HepG2 (cell line): ENCODE measurements around the gene SNN. TPM values are rescaled to one million over a fixed set of nuclear protein-coding genes. Genes with fewer than 3 reads are reported as not detected.

Source experiments
- ATAC-seq: fragments of 200-7000 bp; cut with Tn5 transposase; 3 replicates; pipeline ENCODE4 v1.9.1; 2020; ENCODE audit warnings: mild to moderate bottlenecking, moderate library complexity
- BruUV-seq: library from RNA; stranded (reverse); fragments of 400-500 nt; replicated peaks from 2 replicates; lab custom pipeline; 2021; lab: Mats Ljungman, UMichigan
- CTCF ChIA-PET: fragments of 300-600 bp; formaldehyde crosslinking; extraction: SDS; loops from one replicate; lab custom pipeline; 2021; ENCODE audit warnings: low total read pairs, inconsistent platforms, low intra/inter-chr PET ratio; lab: Yijun Ruan, JAX
- POLR2A ChIA-PET: fragments of 350-600 bp; sonication (Branson Sonifier 250); formaldehyde crosslinking; loops from one replicate; lab custom pipeline; 2020; ENCODE audit warnings: antibody characterized with exemption, inconsistent platforms; lab: Yijun Ruan, JAX
- DNase-seq: peaks from one replicate; pipeline ENCODE4 v3.0.0-alpha.2; 2015; ENCODE audit warnings: low spot score
- FAIRE-seq: peaks from 3 replicates; lab custom pipeline; 2011; peaks lifted over from hg19 to GRCh38; lab: Jason Lieb, UNC
- H2AFZ ChIP-seq: one replicate; pipeline ENCODE4 v1.6.1; 2011; ENCODE audit warnings: low read length, inconsistent platforms
- H3K27ac ChIP-seq: fragments of 300-600 bp; 3 replicates; pipeline ENCODE4 v1.8.0; 2011; ENCODE audit warnings: mixed run types, mild to moderate bottlenecking, mixed read lengths, low read length, inconsistent platforms; ENCODE audit not compliant: insufficient read depth; ENCODE audit errors: extremely low read length
- H3K27me3 ChIP-seq, 2 experiments: fragments of 200-600 bp in 1 of 2; 2 replicates in 1 of 2; 3 replicates in 1 of 2; pipeline versions ENCODE4 v1.6.0 to v1.8.0; 2011; ENCODE audit warnings: low read length in 2 of 2, mild to moderate bottlenecking in 2 of 2, moderate library complexity in 2 of 2, inconsistent platforms in 1 of 2; ENCODE audit not compliant: insufficient read depth in 2 of 2, control insufficient read depth in 1 of 2
- H3K36me3 ChIP-seq, 2 experiments: fragments of 200-600 bp in 1 of 2; replicated peaks in 1 of 2; 2 replicates in 1 of 2; 3 replicates in 1 of 2; pipeline versions ENCODE4 v1.5.1 to v1.8.0; 2011; ENCODE audit warnings: low read length in 2 of 2, inconsistent platforms in 1 of 2; ENCODE audit not compliant: insufficient read depth in 2 of 2, control insufficient read depth in 1 of 2
- H3K4me1 ChIP-seq: 2 replicates; pipeline ENCODE4 v1.5.1; 2012; ENCODE audit warnings: low read length, inconsistent platforms; ENCODE audit not compliant: insufficient read depth
- H3K4me2 ChIP-seq: 2 replicates; pipeline ENCODE4 v1.6.0; 2011; ENCODE audit warnings: low read depth, low read length, inconsistent platforms
- H3K4me3 ChIP-seq, 3 experiments: fragments of 200-600 bp in 1 of 3; sonication (generic), shearing (Covaris generic) in 1 of 3; replicated peaks in 1 of 3; 2 replicates each; pipeline ENCODE4 v1.5.1; 2011 to 2016; ENCODE audit warnings: low read length in 3 of 3, inconsistent platforms in 2 of 3, low read depth in 2 of 3, mild to moderate bottlenecking in 2 of 3, control low read depth in 1 of 3, mixed read lengths in 1 of 3; ENCODE audit not compliant: insufficient read depth in 1 of 3
- H3K79me2 ChIP-seq: one replicate; pipeline ENCODE4 v1.6.1; 2011; ENCODE audit warnings: low read length, inconsistent platforms; ENCODE audit not compliant: insufficient read depth
- H3K9ac ChIP-seq: 2 replicates; pipeline ENCODE4 v1.6.0; 2011; ENCODE audit warnings: mild to moderate bottlenecking, low read depth, low read length, inconsistent platforms; ENCODE audit not compliant: insufficient read depth
- H3K9me3 ChIP-seq: 2 replicates; pipeline ENCODE4 v1.5.1; 2012; ENCODE audit warnings: mild to moderate bottlenecking, low read length
- H4K20me1 ChIP-seq: 2 replicates; pipeline ENCODE4 v1.6.0; 2011; ENCODE audit warnings: inconsistent platforms, mild to moderate bottlenecking, low read length, moderate library complexity; ENCODE audit not compliant: insufficient read depth
- BRCA1 ChIP-seq: sonication (generic); formaldehyde crosslinking; IDR thresholded peaks from 2 replicates; pipeline ENCODE4 v1.4.0; 2020; ENCODE audit warnings: missing genetic modification reagents
- HNRNPL ChIP-seq: fragments of 200-400 bp; formaldehyde crosslinking; IDR thresholded peaks from 2 replicates; pipeline ENCODE4 v1.6.1; 2017; ENCODE audit warnings: mild to moderate bottlenecking, low read depth, low read length
- JUN ChIP-seq: sonication (generic); formaldehyde crosslinking; IDR thresholded peaks from 2 replicates; pipeline ENCODE4 v1.4.0; 2020; ENCODE audit warnings: mild to moderate bottlenecking, missing genetic modification reagents
- TMF1 ChIP-seq: sonication (generic); formaldehyde crosslinking; IDR thresholded peaks from 2 replicates; pipeline ENCODE4 v1.8.1; 2022; ENCODE audit warnings: low read depth, missing genetic modification reagents
- ZKSCAN8 ChIP-seq: IDR thresholded peaks from 2 replicates; pipeline ENCODE4 v1.6.1; 2016; ENCODE audit warnings: borderline replicate concordance, missing genetic modification reagents, missing compliant biosample characterization
- ZNF704 ChIP-seq: sonication (generic); formaldehyde crosslinking; IDR thresholded peaks from 2 replicates; pipeline ENCODE4 v1.8.1; 2023; ENCODE audit warnings: mild to moderate bottlenecking, inconsistent platforms, moderate library complexity, missing genetic modification reagents, borderline replicate concordance
- ZSCAN29 ChIP-seq: sonication (generic); formaldehyde crosslinking; conservative IDR thresholded peaks from 2 replicates; pipeline ENCODE4 v1.4.0; 2020; ENCODE audit warnings: mild to moderate bottlenecking, missing genetic modification reagents
- WGBS: methylation state at CpG from one replicate; pipeline ENCODE4 v1.1.6; 2017; ENCODE audit warnings: low lambda C conversion rate; 5-methylcytosine and 5-hydroxymethylcytosine counted together
- in situ Hi-C: cut with HindIII; loops from 2 replicates; pipeline ENCODE4 v1.10.0; 2017; ENCODE audit warnings: low pct_unique_long_range_greater_than_20kb; ENCODE audit not compliant: extremely low pct_ligation_motif_present
- intact Hi-C: fragments of 100-400 bp; cut with micrococcal nuclease; formaldehyde crosslinking; loops from one replicate; pipeline ENCODE4 v1.10.0; 2022; ENCODE audit not compliant: unreplicated experiment
- polyA plus RNA-seq, 8 experiments: library from polyadenylated mRNA; depleted of rRNA in 3 of 8; stranded (reverse) in 7 of 8; unstranded in 1 of 8; fragments of >200 nt; fragmentation: Illumina TruSeq in 4 of 8; extraction: Trizol in 4 of 8; gene quantifications; 2 replicates each; pipeline versions ENCODE4 v1.2.1 to v1.2.3, GENCODE V29; 2011 to 2016; ENCODE audit warnings: low read depth in 4 of 8, missing spikeins in 1 of 8, mixed read lengths in 1 of 8; ENCODE audit not compliant: insufficient read depth in 1 of 8
- total RNA-seq, 5 experiments: library from RNA; depleted of rRNA; stranded (reverse); fragments of >200 nt; fragmentation: Illumina TruSeq; extraction: Trizol; gene quantifications; 2 replicates each; pipeline ENCODE4 v1.2.3, GENCODE V29; 2016; ENCODE audit warnings: low read depth in 1 of 5
- TF ChIP-seq, protein P1 (sequence below): sonication (generic); formaldehyde crosslinking; IDR thresholded peaks from 2 replicates; pipeline ENCODE4 v1.4.0; 2020; ENCODE audit warnings: missing genetic modification reagents
- TF ChIP-seq, protein P2 (sequence below), 2 experiments: sonication (generic) in 1 of 2; formaldehyde crosslinking in 1 of 2; IDR thresholded peaks; 2 replicates each; pipeline versions ENCODE4 v1.4.0 to v1.6.1; 2016 to 2020; ENCODE audit warnings: borderline replicate concordance in 1 of 2, low read depth in 1 of 2, mild to moderate bottlenecking in 1 of 2, missing genetic modification reagents in 1 of 2
- TF ChIP-seq, protein P3 (sequence below): sonication (generic); formaldehyde crosslinking; IDR thresholded peaks from 2 replicates; pipeline ENCODE4 v1.4.0; 2020; ENCODE audit warnings: mild to moderate bottlenecking, low read depth, missing genetic modification reagents

SNN gene
- total and polyA plus RNA-seq, 2 of the 13 experiments (the other 11 are each of a cell fraction or from before 2014, with no cell fraction given), result 5.2 to 8.4 TPM

DNA sequence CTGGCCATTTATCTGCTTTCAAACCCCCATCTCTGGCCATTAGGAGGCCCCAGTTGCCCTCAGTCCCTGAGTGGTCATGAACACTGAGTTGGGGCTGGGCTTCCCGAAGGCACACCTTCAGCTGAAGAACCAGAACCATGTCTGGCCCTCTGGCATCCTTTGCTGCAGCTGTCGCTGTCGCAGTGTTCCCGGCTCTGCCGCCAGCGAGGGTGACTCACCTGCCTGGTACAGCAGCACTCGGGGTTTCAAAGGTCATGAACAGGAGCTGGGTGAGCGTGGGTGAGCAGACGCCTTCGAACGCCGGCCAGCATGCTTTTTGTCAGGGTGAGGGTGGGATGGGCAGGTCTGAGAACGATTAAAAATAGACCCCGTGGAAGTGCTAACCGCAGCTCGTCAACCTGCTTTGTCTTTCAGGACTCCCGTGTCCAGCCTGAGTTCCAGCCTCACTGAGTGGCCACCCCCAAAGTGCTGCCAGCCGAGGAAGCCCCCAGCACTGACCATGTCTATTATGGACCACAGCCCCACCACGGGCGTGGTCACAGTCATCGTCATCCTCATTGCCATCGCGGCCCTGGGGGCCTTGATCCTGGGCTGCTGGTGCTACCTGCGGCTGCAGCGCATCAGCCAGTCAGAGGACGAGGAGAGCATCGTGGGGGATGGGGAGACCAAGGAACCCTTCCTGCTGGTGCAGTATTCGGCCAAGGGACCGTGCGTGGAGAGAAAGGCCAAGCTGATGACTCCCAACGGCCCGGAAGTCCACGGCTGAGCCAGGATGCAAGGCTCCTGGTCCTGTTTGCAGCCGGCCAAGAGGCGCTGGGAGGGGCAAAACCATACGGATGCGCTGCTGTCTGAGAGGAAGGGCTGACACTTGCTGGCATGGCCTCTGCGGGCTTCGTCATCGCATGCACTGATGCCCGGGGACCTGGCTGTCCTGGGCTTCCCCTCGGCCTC, 7.6 kb downstream of the SNN start:
- ChIA-PET CTCF (no interaction called here), POLR2A (interaction anchor here (0.9 to 1.7 kb wide), 5 partner anchors 13 to 122 kb away, joined by 3 to 11 read pairs (median 3); partner anchors contain the start of genes TXNDC11 and ZC3H7A)
- peaks cover 36% of the 10 kb centered on the region for H3K4me1 ChIP-seq
- peak; percentile 97 for FAIRE-seq
- H3K27ac ChIP-seq, result no peak overlapping the region
- H3K9ac ChIP-seq, result no peak overlapping the region
- H4K20me1 ChIP-seq, result peaks cover 4% of the 10 kb centered on the region; the same call in 1 of the 2 replicates
- H2AFZ ChIP-seq, result no peak overlapping the region
- peak; percentile 88 for DNase-seq
- no TSS peak for BruUV-seq
- H3K9me3 ChIP-seq, result no peaks in the 10 kb centered on the region
- 68% methylated on average over 42 of the region's 42 CpGs for WGBS
- in situ Hi-C loops (no loop called here), intact Hi-C loops (no loop called here)
- H3K4me3 ChIP-seq, result no peak overlapping the region
- peak overlapping the region; percentile 42 for H3K4me2 ChIP-seq
- peaks cover 28 to 45% of the 10 kb centered on the region in 2 experiments for H3K36me3 ChIP-seq
- no peaks in the 10 kb centered on the region for H3K27me3 ChIP-seq
- no peaks in the 10 kb centered on the region for H3K79me2 ChIP-seq
- ATAC-seq, result peak; percentile 81
- TF ChIP-seq, protein P1, sequence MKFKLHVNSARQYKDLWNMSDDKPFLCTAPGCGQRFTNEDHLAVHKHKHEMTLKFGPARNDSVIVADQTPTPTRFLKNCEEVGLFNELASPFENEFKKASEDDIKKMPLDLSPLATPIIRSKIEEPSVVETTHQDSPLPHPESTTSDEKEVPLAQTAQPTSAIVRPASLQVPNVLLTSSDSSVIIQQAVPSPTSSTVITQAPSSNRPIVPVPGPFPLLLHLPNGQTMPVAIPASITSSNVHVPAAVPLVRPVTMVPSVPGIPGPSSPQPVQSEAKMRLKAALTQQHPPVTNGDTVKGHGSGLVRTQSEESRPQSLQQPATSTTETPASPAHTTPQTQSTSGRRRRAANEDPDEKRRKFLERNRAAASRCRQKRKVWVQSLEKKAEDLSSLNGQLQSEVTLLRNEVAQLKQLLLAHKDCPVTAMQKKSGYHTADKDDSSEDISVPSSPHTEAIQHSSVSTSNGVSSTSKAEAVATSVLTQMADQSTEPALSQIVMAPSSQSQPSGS (CRISPR knock-in tag), result peak; percentile 46; the same call in 1 of the 2 replicates
- TF ChIP-seq ZSCAN29 (CRISPR knock-in tag) (peak; percentile 75; the same call in 1 of the 2 replicates), ZKSCAN8 (CRISPR knock-in tag) (peak; percentile 70; the same call in 1 of the 2 replicates), JUN (CRISPR knock-in tag) (peak; percentile 96), HNRNPL (peak; percentile 97), BRCA1 (no peak), TMF1 (CRISPR knock-in tag) (peak; percentile 77; the same call in 1 of the 2 replicates), ZNF704 (CRISPR knock-in tag) (0 out of 2 replicates have a peak, but pooled peaks have one; percentile 23)
- TF ChIP-seq, protein P2, sequence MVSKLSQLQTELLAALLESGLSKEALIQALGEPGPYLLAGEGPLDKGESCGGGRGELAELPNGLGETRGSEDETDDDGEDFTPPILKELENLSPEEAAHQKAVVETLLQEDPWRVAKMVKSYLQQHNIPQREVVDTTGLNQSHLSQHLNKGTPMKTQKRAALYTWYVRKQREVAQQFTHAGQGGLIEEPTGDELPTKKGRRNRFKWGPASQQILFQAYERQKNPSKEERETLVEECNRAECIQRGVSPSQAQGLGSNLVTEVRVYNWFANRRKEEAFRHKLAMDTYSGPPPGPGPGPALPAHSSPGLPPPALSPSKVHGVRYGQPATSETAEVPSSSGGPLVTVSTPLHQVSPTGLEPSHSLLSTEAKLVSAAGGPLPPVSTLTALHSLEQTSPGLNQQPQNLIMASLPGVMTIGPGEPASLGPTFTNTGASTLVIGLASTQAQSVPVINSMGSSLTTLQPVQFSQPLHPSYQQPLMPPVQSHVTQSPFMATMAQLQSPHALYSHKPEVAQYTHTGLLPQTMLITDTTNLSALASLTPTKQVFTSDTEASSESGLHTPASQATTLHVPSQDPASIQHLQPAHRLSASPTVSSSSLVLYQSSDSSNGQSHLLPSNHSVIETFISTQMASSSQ (IDR thresholded peaks at IDR 0.05; ENCODE audit: low read depth), result no peak
- TF ChIP-seq, protein P2 (CRISPR knock-in tag; IDR thresholded peaks at IDR 0.05; ENCODE audit: borderline replicate concordance), result 0 out of 2 replicates have a peak, but pooled peaks have one; percentile 37
- TF ChIP-seq, protein P3, sequence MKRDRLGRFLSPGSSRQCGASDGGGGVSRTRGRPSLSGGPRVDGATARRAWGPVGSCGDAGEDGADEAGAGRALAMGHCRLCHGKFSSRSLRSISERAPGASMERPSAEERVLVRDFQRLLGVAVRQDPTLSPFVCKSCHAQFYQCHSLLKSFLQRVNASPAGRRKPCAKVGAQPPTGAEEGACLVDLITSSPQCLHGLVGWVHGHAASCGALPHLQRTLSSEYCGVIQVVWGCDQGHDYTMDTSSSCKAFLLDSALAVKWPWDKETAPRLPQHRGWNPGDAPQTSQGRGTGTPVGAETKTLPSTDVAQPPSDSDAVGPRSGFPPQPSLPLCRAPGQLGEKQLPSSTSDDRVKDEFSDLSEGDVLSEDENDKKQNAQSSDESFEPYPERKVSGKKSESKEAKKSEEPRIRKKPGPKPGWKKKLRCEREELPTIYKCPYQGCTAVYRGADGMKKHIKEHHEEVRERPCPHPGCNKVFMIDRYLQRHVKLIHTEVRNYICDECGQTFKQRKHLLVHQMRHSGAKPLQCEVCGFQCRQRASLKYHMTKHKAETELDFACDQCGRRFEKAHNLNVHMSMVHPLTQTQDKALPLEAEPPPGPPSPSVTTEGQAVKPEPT (CRISPR knock-in tag), result peak; percentile 88
